GM18508 (cell line): ENCODE results near the gene CXCL12.

Experiments used
- ATAC-seq: cut with Tn5 transposase; IDR thresholded peaks from one replicate; pipeline ENCODE4 v1.9.1; 2021; ENCODE audit warnings: moderate number of reproducible peaks; ENCODE audit not compliant: insufficient read depth, unreplicated experiment

Gene CXCL12

GRCh38 chr10:44385026-44385695 lies at the start of gene CXCL12:
CXCL12 (minus strand) TSS chr10:44385097; CDS start chr10:44385005, 92 bp downstream.
- ATAC-seq, result no peak

GRCh38 chr10:44427479-44427878 lies 42.6 kb upstream of the CXCL12 start:
- ATAC-seq, result no peak

DNA sequence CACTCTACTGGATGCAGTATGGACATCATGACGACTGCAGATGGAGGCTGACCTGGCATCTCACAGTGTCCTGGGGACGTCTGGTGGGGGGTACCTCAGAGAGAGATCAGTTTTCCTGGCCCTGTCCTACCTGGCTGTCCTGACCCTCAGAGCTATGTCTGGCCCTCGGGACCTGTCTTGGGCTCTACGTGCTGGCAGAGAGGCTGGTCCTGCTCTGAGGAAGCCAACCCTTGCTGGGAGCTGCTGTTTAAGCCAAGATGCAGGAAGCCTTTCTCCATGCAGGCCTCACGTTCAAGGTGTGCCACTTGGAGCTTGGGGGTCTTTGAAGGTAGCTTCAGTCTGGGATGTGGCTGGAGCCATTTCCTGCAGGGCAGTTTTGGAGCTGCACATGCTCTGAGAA lies 42.1 kb upstream of the CXCL12 start:
- ATAC-seq, result no peak

- no peak for ATAC-seq
These were observed 41.5 kb upstream of the CXCL12 start for GRCh38 chr10:44426247-44427034.

GRCh38 chr10:44425466-44425865 lies 40.6 kb upstream of the CXCL12 start:
- ATAC-seq, result no peak

GRCh38 chr10:44424957-44425356 lies 40.1 kb upstream of the CXCL12 start:
- no peak for ATAC-seq

- no peak for ATAC-seq
These were observed 39.4 kb upstream of the CXCL12 start for GRCh38 chr10:44424298-44424697.

DNA sequence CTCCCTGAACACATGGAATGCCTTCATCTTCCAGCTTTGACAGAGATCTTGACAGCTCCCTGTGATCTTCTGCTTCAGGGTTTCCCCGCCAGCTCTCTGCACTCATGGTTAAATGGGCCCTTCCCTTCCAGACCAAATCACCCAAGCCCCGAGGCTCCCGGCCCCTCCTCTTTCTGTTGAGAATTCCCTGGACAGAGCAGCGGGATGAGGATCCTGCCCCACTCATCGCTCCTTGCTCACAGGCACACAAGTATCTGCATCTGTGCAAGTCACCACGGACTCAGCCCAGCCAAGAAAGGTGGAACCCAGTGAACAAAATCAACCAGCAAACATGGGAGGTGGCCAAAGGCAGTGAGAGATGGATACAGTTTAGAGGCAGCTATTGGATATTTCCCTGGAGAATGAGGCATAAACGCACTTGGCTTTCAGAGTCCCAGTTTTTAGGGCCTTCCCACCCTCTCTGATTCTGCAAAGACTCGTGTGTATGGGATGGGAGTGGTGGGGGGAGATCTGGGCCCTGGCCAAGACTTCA lies 37.7 kb upstream of the CXCL12 start:
- no peak for ATAC-seq

DNA sequence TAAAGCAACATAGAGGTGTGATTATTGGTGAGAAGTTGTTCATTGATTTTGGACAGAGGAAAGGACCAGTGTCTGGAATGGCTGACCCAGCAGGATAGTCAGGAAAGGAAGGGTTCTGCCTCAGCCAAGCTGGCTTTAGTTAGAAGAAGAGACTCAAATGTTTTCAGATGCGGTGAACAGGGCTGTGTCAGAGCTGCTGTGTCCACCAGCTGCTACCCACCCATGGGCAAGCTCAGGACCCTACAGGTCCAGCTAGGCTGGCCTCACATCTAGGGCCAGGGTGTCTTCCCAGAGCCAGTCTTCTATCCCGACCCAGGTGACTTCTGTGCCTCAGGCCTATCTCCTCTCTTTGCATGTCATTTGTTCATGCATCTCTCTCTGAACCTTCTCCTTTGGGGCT lies 37.3 kb upstream of the CXCL12 start:
- no peak for ATAC-seq

DNA sequence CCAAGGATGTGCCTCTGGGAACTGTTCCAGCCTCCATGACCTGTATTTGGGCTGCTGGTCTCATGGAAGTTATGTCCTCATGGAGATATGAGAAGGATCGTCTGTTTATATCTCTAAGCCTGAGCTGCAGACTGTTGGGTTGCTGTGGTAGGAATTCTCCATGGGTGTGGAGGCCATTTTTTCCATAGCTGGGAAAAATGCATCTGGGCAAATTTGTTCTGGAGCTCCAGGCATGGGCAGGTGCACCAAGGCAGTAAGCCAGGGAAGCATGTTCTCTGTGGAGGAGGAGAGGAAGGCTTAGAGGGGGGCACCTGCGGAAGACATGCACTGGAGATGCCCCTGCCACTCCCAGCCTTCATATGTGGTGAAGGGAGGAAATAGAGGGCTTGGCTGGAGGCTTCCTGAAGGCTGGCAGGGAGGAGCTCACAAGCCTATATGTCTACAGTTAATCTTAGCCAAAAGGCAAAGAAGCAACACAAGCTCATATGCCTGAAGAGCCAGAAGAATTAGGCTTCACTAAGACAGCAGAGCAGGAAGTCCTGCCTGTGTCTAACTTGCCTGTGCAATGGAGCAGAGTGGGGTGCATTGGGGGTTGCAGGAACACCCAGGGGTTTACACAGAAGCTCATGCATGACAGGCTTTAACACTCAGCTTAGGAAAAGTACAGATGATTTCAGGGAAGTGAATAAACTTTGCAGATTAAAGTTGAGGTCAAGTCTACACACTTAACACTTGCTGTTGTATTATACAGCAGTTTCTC lies 35.1 kb upstream of the CXCL12 start:
- ATAC-seq, result no peak

- no peak for ATAC-seq
These were observed 33.7 kb upstream of the CXCL12 start for GRCh38 chr10:44418637-44419036.

GRCh38 chr10:44417761-44418160 lies 32.9 kb upstream of the CXCL12 start:
- ATAC-seq, result no peak

DNA sequence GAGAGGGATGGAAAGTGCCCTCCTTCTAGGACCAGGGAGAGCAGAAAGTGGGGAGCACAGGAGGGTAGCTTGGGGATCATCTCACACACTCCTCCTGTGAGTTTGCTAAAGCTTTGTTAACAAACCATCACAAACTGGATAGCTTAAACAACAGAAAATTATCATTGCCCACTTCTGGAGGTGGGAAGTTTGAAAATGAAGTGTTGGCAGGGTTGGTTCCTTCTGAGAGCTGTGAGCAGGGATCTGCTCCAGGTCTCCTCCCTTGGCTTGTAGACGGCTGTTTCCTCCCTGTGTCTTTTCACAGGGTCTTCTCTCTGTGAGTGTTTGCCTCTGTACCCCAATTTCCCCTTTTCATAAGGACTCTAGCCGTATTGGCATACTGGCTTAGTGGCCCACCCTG lies 32.0 kb upstream of the CXCL12 start:
- ATAC-seq, result no peak

DNA sequence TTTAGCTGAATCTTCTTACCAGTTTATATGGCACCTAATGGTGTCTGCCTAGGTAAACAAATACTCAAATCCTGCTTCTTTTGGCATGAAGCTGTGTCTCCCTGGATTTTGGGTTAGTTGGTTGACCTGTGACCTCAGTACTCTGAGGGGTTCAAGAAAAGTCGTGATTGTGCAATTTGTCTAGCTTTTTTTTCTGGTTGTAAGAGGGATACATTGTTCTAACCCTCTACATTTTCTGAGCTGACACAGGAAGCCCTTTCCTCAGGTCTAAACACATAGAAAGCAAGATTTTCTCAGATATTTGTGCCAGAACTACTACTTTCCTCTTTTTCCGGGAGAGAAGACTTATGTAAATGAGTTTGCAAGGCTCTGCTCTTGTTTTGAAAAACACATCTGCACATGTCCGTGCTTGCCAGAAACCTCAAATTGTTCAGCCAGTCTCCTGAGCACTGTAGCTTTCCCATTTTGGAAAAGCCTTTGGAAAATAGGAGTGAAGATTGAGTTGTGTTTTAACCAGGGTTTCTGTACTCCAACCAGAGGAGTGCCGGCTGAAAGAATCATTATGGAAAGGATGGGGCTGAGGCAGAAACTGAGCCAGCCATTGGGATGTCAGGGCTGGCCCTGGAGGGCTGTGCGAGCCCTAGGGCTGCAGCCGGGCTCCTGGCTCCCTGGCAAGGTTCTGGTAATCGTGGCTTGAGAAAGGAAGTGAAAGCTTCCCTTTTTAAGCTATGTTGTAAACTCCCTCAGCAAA lies 31.3 kb upstream of the CXCL12 start:
- no peak for ATAC-seq

DNA sequence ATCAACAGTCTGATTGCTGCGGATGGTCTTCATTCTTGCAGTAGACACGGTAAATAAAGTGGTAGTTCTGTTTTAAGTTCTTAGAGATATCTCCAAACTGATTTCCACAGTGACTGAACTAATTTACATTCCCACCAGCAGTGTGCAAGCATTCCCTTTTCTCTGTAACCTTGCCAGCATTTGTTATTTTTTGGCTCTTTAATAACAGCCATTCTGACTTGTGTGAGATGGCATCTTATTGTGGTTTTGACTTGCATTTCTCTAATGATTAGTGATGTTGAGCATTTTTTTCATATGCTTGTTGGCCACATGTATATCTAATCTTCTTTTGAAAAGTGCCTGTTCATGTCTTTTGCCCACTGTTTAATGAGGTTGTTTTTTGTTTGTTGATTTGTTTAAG lies 30.2 kb upstream of the CXCL12 start:
- no peak for ATAC-seq

- no peak for ATAC-seq
These were observed 28.5 kb upstream of the CXCL12 start for GRCh38 chr10:44413416-44413815.

- ATAC-seq, result no peak
These were observed 26.4 kb upstream of the CXCL12 start for GRCh38 chr10:44411251-44411650.

DNA sequence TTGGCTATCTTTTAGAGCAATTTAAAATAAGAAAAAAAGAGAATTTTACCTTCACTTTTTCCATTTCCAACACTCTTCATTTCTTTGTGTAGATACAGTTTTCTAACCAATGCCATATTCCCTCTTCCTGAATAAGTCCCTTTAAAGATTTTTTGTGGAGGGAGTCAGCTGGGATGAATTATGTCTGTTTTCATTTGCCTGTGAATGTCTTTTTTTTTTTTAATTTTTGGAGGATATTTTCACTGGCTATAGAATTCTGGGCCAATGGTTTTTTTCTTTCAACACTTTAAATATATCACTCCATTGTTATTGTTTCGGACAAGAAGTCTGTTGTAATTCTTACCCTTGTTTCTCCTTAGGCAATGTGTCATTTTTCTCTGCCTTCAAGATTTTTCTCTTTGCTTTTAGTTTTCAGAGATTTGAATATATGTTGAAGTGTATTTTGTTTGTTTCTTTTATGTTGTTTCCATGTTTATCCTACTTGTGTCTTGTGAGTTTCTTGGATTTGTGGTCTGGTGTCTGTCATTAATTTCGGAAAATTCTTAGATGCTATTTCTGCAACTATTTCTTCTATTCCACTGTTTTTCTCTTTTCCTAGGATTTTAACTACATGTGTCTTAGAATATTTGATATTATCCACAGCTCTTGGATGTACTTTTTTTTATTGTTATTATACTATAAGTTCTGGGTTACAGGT lies 20.0 kb upstream of the CXCL12 start:
- no peak for ATAC-seq

GRCh38 chr10:44402465-44403195 lies 17.7 kb upstream of the CXCL12 start:
- ATAC-seq, result no peak
